HG03520 (cell line): ENCODE measurements around the gene NME3.

Source experiments
- ATAC-seq: cut with Tn5 transposase; IDR thresholded peaks from one replicate; pipeline ENCODE4 v1.9.1; 2021; ENCODE audit warnings: mild to moderate bottlenecking, moderate library complexity; ENCODE audit not compliant: unreplicated experiment

Gene NME3

DNA sequence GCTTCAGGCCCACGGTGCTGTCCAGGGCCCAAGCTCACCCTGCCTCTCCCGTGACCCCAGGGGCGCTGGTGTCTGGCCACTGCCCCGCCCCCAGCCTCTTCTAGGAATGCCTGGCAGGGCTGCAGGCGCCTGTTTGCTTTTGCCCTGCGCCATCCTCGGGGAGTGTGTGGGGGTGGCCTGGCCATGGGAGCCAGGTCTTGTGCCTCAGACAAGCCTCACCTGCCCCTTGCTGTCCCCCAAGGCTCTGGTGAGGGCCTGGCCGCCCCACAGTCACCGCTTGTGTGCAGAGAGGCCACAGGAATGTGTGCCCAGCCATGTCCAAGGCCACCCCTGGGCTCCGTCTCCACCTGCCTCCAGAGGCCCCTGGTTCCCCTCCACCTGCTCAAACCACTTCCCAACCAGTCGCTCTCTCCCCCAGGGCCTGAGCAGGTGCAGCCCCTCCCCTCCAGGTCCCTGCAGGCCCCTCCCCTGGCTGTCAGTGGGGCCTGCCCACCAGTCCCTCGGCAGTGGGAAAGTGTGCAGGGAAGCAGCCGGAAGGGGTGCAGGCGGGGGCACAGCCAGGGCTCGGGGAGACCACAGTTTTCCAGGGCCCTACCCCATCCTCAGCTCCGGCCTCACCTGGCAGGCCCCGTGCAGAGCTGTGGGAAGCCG, 23.0 kb upstream of the NME3 start:
- ATAC-seq: no peak

- no peak for ATAC-seq
These were observed 22.4 kb upstream of the NME3 start, which contains the start of gene IGFALS for GRCh38 chr16:1793578-1794220. IGFALS (minus strand) TSS chr16:1793705; CDS start chr16:1793652, 53 bp downstream.

GRCh38 chr16:1792836-1793577, 21.7 kb upstream of the NME3 start:
- ATAC-seq: no peak

DNA sequence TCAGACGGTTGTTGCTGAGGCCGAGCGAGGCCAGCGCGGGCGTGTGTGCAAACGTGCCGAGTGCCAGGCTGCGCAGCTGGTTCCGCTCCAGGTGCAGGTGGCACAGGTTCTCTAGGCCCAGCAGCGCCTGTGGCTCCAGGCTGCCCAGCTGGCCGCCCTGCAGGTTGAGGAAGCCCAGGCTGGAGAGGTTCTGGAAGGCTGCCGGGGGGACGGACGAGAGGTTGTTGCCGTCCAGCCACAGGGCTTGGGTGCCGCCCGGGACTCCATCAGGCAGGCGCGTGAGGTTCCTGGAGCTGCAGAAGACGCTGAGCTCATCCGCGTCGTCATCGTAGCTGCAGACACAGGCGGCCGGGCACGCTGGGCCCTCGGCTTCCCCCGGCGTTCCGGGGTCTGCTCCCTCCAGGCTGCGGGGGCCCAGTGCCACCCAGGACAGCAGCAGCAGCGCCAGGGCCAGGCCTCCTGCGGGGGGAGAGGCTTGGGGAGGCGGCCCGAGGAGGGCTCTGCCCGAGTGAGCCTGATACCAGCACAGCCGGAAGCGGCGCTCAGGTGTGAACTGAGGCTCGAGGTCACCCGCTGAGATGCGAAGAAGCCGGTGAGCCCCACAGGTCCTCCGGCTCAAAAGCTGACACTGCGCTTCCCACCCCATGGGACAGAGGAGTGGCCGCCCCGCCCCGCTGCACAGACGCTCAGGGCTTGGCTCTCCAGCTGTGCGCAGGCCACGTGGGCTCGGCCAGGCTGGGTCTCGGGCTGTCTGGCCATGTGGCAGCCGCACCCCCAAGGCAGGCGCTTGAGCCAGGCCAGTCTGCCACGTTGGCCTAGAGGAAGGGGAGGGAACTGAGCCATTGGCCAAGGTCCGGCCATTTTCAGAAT, 20.8 kb upstream of the NME3 start:
- ATAC-seq: no peak

GRCh38 chr16:1791256-1791942, 20.1 kb upstream of the NME3 start:
- no peak for ATAC-seq

DNA sequence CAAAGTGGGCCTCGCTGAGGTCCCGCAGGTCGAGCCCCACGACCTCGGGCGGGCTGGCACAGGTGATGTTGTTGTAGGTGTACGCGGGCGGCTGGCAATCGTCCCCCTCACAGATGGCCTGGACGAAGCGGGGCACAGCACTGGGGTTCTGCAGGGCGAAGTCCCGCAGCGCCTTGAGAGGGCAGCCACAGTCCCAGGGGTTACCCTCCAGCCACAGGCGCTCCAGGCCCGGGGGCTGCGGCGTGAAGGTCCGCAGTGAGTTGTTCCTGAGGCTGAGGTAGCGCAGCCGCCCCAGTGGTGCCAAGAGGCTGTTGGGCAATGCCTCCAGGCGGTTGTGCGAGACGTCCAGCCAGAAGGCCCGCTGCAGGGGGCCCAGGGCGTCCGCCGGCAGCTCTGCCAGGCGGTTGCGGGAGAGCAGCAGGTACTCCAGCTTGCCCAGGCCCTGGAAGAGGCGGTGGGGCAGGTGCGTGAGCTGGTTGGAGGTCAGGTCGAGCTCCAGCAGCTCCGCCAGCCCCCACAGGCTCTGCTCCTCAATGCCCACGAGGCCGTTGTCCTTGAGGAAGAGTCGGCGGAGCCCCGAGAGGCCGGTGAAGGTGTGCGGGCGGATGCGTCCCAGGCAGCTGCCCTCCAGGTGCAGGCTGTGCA, 19.4 kb upstream of the NME3 start:
- no peak for ATAC-seq

- ATAC-seq: no peak
These were observed 18.9 kb upstream of the NME3 start for GRCh38 chr16:1790261-1790610.

DNA sequence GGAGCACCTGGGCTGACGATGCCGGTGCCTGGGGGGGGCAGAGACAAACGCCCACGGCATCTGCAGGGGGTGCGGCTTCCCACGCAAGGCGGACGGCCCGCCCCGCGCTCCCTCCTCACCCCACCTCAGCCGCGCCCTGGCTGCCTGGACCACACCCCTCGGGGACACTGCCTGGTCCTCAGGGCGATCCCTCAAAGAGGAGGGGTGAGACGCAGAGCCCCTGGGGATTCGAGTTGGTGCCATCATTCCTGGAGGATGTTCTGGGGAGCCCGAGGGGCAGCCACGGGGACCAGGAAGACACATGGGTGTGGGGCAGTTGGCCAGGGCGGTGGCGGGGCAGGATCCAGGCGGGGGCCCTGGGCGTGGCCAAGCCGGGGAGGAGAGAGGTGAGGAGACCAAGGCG, 18.3 kb upstream of the NME3 start:
- no peak for ATAC-seq

DNA sequence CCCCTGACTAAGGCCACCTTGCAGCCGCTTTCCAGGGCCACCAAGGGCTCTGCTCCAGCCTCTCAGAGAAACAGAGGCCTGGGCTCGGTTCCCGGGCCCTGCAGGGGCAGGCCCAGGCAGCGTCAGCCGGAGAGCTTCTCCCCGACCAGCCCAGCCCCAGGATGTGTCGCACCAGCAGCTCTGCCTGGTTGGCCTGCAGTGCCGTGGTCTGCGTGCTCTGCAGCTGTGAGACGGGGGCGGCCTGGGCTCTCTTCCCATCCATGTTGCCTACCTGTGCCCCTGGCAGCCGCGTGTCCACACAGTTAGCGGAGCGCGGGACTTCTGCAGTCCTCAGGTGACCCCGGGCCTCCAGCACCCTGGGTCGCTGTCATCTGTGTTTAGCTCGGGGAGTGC, 17.4 kb upstream of the NME3 start:
- no peak for ATAC-seq

GRCh38 chr16:1788095-1788707, 16.9 kb upstream of the NME3 start:
- ATAC-seq: no peak

GRCh38 chr16:1787322-1788094, 16.2 kb upstream of the NME3 start:
- ATAC-seq: no peak

GRCh38 chr16:1787056-1787321, 15.6 kb upstream of the NME3 start:
- no peak for ATAC-seq

GRCh38 chr16:1786242-1787055, 15.1 kb upstream of the NME3 start:
- ATAC-seq: no peak

GRCh38 chr16:1785846-1786170, 14.5 kb upstream of the NME3 start:
- ATAC-seq: no peak

GRCh38 chr16:1784977-1785845, 13.9 kb upstream of the NME3 start:
- no peak for ATAC-seq

- peak; percentile 80 for ATAC-seq
These were observed 11.3 kb upstream of the NME3 start, which contains the start of the genes NUBP2 and SPSB3 for GRCh38 chr16:1782408-1783264. NUBP2 (plus strand) TSS chr16:1782960; CDS start chr16:1783021, 61 bp downstream. SPSB3 (minus strand) TSS chr16:1782571; CDS start chr16:1781483, 1,088 bp downstream.
